NCI-H2107 (cell line): ENCODE data around the gene TMEM132D.

Source experiments
- DNase-seq: peaks from one replicate; lab custom pipeline; 2025; lab: John Stamatoyannopoulos, UW

Gene TMEM132D

GRCh38 chr12:129184127-129184928, 719.5 kb downstream of the TMEM132D start:
- peak; percentile 39 for DNase-seq

GRCh38 chr12:129179941-129180553, 723.8 kb downstream of the TMEM132D start:
- DNase-seq: no peak

GRCh38 chr12:129169928-129170327, 733.9 kb downstream of the TMEM132D start:
- no peak for DNase-seq

GRCh38 chr12:129163861-129164260, 740.0 kb downstream of the TMEM132D start:
- no peak for DNase-seq

GRCh38 chr12:129163461-129163860, 740.4 kb downstream of the TMEM132D start:
- no peak for DNase-seq

GRCh38 chr12:129162805-129163204, 741.0 kb downstream of the TMEM132D start:
- DNase-seq: no peak

GRCh38 chr12:129161511-129161910, 742.3 kb downstream of the TMEM132D start:
- no peak for DNase-seq

- DNase-seq: no peak
These were observed 743.5 kb downstream of the TMEM132D start for GRCh38 chr12:129160282-129160681.

- DNase-seq: no peak
These were observed 751.3 kb downstream of the TMEM132D start for GRCh38 chr12:129152351-129153104.

GRCh38 chr12:129150721-129151120, 753.1 kb downstream of the TMEM132D start:
- DNase-seq: no peak

GRCh38 chr12:129145381-129145780, 758.4 kb downstream of the TMEM132D start:
- DNase-seq: no peak

- no peak for DNase-seq
These were observed 765.0 kb downstream of the TMEM132D start for GRCh38 chr12:129138776-129139175.

GRCh38 chr12:129136694-129137325, 767.0 kb downstream of the TMEM132D start:
- no peak for DNase-seq

- no peak for DNase-seq
These were observed 776.1 kb downstream of the TMEM132D start for GRCh38 chr12:129127771-129128170.

GRCh38 chr12:129127211-129127610, 776.6 kb downstream of the TMEM132D start:
- DNase-seq: no peak

- no peak for DNase-seq
These were observed 784.3 kb downstream of the TMEM132D start for GRCh38 chr12:129119537-129119936.

- no peak for DNase-seq
These were observed 788.3 kb downstream of the TMEM132D start for GRCh38 chr12:129115558-129115957.

GRCh38 chr12:129110575-129110974, 793.2 kb downstream of the TMEM132D start:
- DNase-seq: no peak

GRCh38 chr12:129109174-129110001, 794.4 kb downstream of the TMEM132D start:
- DNase-seq: no peak

- no peak for DNase-seq
These were observed 797.1 kb downstream of the TMEM132D start for GRCh38 chr12:129106772-129107171.

- no peak for DNase-seq
These were observed 800.6 kb downstream of the TMEM132D start for GRCh38 chr12:129103231-129103630.
